Muscle layer of colon (tissue), 2 donors: ENCODE results near the gene CALML3.
A peak's percentile ranks its signal among the peaks of the same experiment; 100 is the strongest.

Source experiments
- H3K27ac ChIP-seq: one replicate; pipeline ENCODE4 v1.7.0; 2013; ENCODE audit warnings: low read depth, mild to moderate bottlenecking, low read length, moderate library complexity
- H3K27me3 ChIP-seq, 2 donors: one replicate each; pipeline ENCODE4 v1.7.0; 2013; ENCODE audit warnings: low read length in 2 of 2, mild to moderate bottlenecking in 2 of 2; ENCODE audit not compliant: insufficient read depth in 2 of 2, control insufficient read depth in 1 of 2
- H3K36me3 ChIP-seq: one replicate; pipeline ENCODE4 v1.7.0; 2013; ENCODE audit warnings: mild to moderate bottlenecking, low read length; ENCODE audit not compliant: insufficient read depth
- H3K4me1 ChIP-seq: one replicate; pipeline ENCODE4 v1.7.0; 2013; ENCODE audit warnings: mild to moderate bottlenecking, low read length; ENCODE audit not compliant: insufficient read depth
- H3K4me3 ChIP-seq, 2 donors: one replicate each; pipeline ENCODE4 v1.7.0; 2013; ENCODE audit warnings: low read length in 2 of 2, low read depth in 1 of 2, mild to moderate bottlenecking in 1 of 2, moderate library complexity in 1 of 2
- H3K9ac ChIP-seq: one replicate; pipeline ENCODE4 v1.7.0; 2013; ENCODE audit warnings: low read length
- H3K9me3 ChIP-seq: one replicate; pipeline ENCODE4 v1.7.0; 2013; ENCODE audit warnings: mild to moderate bottlenecking, low read length
- donor health status: abdominal sarcoma.
- donor health status: Adenocarcinoma of cecum.

CALML3 gene

GRCh38 chr10:5522913-5523560 lies 1.7 kb upstream of the CALML3 start:
- H3K9ac ChIP-seq: no peak overlapping the region
- no peaks in the 10 kb centered on the region for H3K9me3 ChIP-seq
- H3K36me3 ChIP-seq: no peaks in the 10 kb centered on the region
- no peak overlapping the region for H3K4me3 ChIP-seq
- no peak overlapping the region for H3K27ac ChIP-seq
- H3K27me3 ChIP-seq: no peaks in the 10 kb centered on the region
- H3K4me1 ChIP-seq: no peaks in the 10 kb centered on the region

DNA sequence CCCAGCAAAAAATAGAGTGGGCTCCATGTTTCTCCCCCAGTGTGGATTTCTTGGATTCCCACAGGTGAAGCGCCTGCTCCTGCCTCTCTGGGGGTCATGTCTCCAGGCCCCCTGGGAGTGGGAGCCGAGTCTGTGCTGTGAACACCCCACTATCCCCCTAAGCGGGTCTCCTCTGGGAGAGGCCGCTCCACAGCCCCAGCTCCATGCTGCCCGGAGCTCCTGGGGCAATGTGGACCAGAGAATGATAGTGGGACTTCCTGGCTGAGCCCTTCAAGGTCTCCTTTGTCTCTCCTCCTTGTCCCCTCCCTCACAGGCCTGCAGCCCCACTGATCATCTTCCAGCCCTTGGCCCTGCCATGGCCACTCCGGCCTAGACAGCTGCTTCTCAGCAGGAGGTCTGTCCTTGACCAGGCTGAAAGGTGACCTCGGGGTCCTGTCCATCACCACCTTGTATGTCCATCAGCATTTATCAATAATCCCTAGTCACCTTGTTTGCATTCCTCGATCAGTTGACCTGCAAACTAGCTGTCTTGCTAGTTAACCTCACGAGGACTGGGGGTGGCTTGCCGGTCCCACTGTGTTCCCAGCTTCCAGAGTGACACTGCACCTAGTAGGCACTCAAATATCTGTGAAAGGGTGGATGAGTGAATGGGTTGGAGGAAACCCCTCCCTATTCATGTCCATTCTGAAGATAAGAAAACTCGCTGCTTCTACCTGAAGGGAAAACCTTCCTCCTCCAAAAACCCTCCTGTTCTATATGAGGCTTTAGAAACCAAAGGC lies 776 bp upstream of the CALML3 start:
- Histone ChIP-seq H3K4me3 (no peak overlapping the region), H3K4me1 (peaks cover 3% of the 10 kb centered on the region), H3K27ac (no peak overlapping the region)

DNA sequence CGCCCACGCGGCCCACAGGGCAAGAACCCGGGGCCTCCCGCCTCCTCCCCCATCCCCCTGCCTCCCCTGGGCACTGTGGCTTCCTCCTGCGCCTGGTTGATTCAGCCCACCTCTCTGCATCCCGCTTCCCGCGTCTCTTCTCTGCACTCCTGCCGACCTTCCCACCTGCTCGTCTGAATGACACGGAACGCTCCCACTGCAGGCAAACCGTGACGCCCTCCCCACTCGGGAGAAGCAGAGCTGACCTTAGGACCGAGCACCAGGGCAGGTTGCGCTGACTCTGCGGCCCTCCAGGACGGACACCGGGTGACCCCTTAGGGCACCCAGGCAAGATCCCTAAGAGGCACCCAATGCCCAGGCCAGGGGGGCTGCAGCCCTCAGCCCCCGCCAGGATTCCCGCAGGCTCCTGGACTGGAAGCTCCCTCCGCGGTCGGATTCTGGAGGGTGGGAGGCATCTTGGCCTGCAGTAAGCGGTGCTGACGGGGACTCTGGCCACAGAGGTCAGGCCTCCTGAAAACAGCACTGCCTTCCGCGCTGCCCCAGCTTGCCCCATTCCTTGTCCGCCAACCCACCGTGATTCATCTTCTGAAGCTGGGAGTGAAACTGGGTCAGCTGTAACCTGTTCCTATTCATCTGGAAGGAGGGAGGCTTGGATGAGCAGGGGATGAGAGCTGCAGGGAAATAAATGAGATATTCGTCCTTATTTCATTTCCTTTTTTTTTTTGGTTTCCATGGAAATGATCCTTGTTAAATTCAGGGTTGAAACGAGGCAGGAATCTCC lies 990 bp downstream of the CALML3 start:
- Histone ChIP-seq H3K4me1 (peaks cover 20% of the 10 kb centered on the region), H3K27ac (no peak overlapping the region), H3K9me3 (no peaks in the 10 kb centered on the region), H3K4me3 (no peak overlapping the region), H3K27me3 (no peaks in the 10 kb centered on the region), H3K9ac (no peak overlapping the region), H3K36me3 (no peaks in the 10 kb centered on the region)

More for the DNA sequence above, 776 bp upstream of the CALML3 start:
- Histone ChIP-seq H3K36me3 (no peaks in the 10 kb centered on the region), H3K9me3 (no peaks in the 10 kb centered on the region), H3K27me3 (no peaks in the 10 kb centered on the region), H3K9ac (no peak overlapping the region)

DNA sequence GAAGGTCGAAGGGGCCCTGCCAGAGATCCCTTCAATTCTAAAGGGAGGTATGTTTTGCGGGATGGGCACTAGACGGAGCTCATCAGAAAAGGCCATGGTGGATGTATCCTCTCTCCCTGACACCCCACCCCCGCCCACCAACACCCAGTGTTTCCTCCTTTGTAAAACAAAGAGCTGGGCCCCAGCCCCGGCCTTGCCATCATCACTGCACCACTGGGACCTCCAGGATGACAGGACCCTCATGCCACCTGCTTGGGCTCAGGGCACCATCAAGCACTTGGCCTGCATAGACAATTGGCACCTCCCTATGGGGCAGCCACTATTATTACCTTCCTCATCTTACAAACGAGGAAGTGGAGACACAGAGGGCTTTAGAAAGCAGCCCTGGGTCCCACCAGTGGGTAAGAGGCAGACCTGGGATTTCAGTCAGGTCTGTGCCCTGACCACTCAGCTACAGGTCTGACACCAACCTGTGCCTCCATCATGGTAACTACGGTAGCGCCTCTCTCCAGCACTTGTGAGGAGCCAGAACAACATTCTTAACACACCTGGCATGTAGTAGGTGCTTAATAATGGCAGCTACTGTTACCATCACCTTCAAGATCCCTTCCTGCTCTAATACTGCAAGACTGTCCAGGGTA lies 2.0 kb downstream of the CALML3 start:
- H3K27me3 ChIP-seq: no peaks in the 10 kb centered on the region
- H3K4me3 ChIP-seq: no peak overlapping the region
- no peaks in the 10 kb centered on the region for H3K36me3 ChIP-seq
- peaks cover 27% of the 10 kb centered on the region for H3K4me1 ChIP-seq
- no peaks in the 10 kb centered on the region for H3K9me3 ChIP-seq
- no peak overlapping the region for H3K9ac ChIP-seq
- no peak overlapping the region for H3K27ac ChIP-seq

DNA sequence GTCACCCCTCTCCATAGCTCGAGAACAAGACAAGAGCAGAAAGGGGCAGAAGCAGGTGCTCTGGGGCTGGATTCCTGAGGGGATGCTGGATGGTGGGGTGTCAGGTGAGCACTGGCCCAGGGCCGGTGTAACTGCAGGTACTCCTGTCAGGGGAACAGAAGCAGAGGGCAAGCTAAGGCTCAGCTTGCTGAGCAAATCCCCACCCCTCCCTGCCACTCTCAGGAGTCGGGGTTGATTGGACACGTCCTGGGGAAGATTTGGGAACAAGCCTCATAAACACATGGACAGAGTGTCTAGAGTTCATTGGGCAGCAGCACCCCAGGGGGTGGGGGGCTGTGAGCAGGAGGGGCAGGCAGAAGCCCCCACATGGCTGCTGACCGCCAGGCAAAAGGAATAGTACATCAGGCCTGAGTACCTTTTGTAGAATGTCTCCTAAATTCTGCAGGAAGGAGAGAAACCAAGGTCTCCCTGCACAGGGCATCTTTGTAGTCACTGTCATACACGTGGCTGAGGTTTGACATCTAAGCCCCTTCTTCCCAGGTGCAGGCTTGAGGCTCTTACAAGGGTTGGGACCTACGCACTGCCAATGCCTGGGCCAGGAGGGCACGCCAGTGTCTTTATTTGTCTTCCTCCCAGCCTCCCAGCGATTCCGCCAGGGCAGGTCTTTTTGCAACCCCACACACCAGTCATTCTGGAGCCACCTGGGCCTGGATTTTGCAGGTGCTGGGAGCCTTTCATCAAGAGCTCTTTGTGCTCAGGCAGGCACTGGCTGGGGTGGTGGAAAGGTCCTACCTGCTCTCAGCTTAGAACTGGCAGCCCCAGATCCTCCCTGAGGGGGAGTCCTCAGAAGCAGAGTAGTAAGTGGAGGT lies 2.8 kb downstream of the CALML3 start:
- H3K27me3 ChIP-seq: no peaks in the 10 kb centered on the region

DNA sequence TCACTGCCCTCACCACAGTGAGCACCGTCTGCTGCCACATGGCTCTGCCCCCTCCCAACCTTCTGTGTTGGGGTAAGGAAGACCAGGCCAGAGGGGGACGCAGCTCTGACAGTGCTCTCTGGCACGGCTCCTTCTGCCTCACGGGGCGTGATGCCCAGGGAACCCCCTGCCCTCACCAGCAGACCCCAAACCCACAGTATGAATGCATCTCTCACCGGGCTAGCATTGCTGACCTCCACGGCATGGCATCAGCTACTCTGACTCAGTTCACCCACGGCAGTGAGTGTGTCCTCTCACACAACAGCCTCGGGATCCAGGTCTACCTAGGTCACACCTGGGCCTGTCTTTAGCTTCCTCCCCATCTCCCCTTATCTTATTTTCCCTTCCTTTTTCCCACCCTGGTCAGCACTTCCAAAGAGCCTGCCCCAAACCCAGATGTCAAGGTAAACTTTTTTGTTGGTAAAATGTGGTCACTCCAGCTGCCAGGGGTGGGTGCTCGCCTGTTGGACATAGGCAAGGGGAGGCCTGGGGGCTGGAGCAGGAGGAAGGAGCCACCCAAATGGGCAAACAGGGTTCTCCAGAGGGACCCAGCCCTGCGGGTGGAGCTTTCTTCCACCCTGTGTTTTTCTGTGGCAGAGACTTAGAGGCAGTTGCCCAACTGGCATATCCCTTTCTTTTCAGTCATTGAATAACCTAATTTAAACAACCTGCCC lies 4.4 kb downstream of the CALML3 start:
- Histone ChIP-seq H3K36me3 (no peaks in the 10 kb centered on the region), H3K9me3 (no peaks in the 10 kb centered on the region), H3K27me3 (no peaks in the 10 kb centered on the region), H3K27ac (no peak overlapping the region), H3K4me3 (no peak overlapping the region), H3K9ac (no peak overlapping the region), H3K4me1 (peaks cover 27% of the 10 kb centered on the region)

More for the DNA sequence above, 2.8 kb downstream of the CALML3 start:
- H3K4me3 ChIP-seq: no peak overlapping the region
- H3K9ac ChIP-seq: no peak overlapping the region
- H3K27ac ChIP-seq: no peak overlapping the region
- H3K4me1 ChIP-seq: peaks cover 27% of the 10 kb centered on the region
- H3K9me3 ChIP-seq: no peaks in the 10 kb centered on the region
- no peaks in the 10 kb centered on the region for H3K36me3 ChIP-seq

DNA sequence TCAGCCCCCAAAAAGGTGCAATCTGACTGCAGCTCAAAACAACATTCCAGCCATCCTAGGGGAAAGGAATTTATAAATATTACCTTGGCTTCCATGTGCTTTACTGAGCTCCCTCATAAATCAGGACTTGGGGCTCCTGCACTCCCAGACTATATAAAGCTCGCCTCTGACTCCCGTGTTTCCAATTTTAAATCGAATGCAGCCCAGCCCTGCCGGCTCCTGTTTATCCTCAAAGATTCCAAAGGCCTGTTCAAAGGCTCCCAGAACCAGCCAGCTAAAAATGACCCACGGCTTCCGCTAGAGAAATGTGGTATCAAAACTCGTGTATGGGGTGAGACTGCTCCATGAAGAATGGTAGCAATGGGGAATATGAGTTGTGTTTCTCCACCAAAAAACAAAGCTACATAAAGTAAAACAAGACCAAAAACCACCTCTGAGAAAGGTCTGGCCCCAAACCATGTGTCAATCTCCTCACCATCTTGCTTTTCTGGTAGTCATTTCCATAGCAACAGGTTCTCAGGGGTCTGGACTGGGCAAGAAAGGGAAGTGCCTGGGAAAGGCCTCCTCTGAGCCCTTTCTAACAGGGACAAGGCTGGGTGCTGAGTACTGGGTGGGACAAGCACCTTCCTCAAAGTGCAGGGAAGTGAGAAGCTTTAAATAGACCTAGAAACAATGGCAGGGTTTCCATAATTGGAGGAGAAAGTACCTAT lies 5.1 kb downstream of the CALML3 start:
- Histone ChIP-seq H3K27me3 (no peaks in the 10 kb centered on the region), H3K4me3 (no peak overlapping the region), H3K9ac (no peak overlapping the region), H3K4me1 (peaks cover 27% of the 10 kb centered on the region), H3K36me3 (no peaks in the 10 kb centered on the region), H3K27ac (peak overlapping the region; percentile 30), H3K9me3 (no peaks in the 10 kb centered on the region)

- Histone ChIP-seq H3K9ac (no peak overlapping the region), H3K36me3 (no peaks in the 10 kb centered on the region), H3K4me3 (no peak overlapping the region), H3K9me3 (no peaks in the 10 kb centered on the region), H3K27ac (peak overlapping the region; percentile 49), H3K4me1 (peaks cover 27% of the 10 kb centered on the region), H3K27me3 (no peaks in the 10 kb centered on the region)
These were observed 5.6 kb downstream of the CALML3 start for GRCh38 chr10:5530412-5530806.

- peak overlapping the region; percentile 49 for H3K27ac ChIP-seq
- H3K27me3 ChIP-seq: no peaks in the 10 kb centered on the region
- no peak overlapping the region for H3K9ac ChIP-seq
- no peaks in the 10 kb centered on the region for H3K9me3 ChIP-seq
- no peaks in the 10 kb centered on the region for H3K36me3 ChIP-seq
- H3K4me1 ChIP-seq: peaks cover 27% of the 10 kb centered on the region
- H3K4me3 ChIP-seq: no peak overlapping the region
These were observed 6.2 kb downstream of the CALML3 start for GRCh38 chr10:5530846-5531557.
